ENCODE measurements around the gene NXPE4.
"Not testable (repeated sequence)": the region's sequence is repeated elsewhere in the genome, so short reads cannot be mapped to it uniquely, and the experiment has no call there.

Gene NXPE4

DNA sequence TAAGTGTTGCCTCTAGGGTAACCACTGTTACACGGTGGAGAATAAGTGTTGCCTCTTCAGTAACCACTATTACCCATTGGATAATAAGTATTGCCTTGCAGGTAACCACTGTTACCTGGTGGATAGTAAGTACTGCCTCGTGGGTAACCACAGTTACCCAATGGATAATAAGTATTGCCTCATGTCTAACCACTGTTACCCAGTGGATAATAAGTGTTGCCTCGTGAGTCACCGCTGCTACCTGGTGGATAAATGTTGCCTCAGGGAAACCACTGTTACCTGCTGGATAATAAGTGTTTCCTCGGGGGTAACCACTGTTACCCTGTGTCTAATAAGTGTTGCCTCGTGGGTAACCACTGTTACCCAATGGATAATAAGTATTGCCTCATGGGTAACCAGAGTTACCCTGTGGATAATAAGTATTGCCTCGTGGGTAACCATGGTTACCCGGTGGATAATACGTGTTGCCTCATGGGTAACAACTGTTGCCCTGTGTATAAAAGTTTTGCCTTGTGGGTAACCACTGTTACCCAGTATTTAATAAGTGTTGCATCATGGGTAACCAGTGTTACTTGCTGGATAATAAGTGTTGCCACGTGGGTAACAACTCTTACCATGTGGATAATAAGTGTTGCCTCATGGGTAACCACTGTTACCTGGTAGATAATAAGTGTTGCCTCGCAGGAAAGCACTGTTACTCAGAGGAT, 12.3 kb upstream of the NXPE4 start:
- no peak for DNase-seq (ENCODE audit: extremely low read depth, low read depth)
- TF ChIP-seq, protein P1, sequence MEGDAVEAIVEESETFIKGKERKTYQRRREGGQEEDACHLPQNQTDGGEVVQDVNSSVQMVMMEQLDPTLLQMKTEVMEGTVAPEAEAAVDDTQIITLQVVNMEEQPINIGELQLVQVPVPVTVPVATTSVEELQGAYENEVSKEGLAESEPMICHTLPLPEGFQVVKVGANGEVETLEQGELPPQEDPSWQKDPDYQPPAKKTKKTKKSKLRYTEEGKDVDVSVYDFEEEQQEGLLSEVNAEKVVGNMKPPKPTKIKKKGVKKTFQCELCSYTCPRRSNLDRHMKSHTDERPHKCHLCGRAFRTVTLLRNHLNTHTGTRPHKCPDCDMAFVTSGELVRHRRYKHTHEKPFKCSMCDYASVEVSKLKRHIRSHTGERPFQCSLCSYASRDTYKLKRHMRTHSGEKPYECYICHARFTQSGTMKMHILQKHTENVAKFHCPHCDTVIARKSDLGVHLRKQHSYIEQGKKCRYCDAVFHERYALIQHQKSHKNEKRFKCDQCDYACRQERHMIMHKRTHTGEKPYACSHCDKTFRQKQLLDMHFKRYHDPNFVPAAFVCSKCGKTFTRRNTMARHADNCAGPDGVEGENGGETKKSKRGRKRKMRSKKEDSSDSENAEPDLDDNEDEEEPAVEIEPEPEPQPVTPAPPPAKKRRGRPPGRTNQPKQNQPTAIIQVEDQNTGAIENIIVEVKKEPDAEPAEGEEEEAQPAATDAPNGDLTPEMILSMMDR (IDR thresholded peaks at IDR 0.05; ENCODE audit: low read depth, low read length) = no peak

DNA sequence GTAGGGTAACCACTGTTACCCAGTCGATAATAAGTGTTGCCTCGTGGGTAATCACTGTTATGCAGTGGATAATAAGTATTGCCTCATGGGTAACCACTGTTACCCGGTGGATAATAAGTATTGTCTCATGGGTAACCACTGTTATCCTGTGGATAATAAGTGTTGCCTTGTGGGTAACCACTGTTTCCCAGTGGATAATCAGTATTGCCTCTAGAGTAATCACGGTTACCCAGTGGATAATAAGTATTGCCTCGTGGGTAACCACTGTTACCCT, 11.2 kb upstream of the NXPE4 start:
- not testable (repeated sequence) for DNase-seq (ENCODE audit: extremely low read depth, low read depth)

DNA sequence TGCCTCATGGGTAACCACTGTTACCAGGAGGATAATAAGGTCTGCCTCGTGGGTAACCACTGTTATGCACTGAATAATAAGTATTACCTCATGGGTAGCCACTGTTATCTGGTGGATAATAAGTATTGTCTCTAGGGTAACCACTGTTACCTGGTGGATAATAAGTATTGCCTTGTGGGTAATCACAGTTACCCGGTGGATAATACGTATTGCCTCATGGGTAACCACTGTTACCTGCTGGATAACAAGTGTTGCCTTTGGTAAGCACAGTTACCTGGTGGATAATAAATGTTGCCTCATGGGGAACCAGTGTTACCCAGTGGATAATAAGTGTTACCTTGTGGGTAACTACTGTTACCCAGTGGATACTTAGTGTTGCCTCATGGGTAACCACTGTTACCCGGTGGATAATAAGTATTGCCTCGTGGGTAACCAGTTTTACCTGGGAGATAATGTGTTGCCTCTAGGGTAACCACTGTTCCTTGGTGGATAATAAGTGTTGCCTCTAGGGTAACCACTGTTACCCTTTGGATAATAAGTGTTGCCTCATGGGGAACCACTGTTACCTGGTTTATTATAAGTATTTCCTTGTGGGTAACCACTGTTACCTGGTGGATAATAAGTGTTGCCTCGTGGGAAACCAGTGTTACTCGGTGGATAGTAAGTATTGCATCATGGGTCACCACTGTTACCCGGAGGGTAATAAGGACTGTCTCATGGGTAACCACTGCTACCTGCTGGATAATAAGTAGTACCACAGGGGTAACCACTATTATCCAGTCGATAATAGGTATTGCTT, 10.6 kb upstream of the NXPE4 start:
- DNase-seq (ENCODE audit: extremely low read depth, low read depth) = no peak
- TF ChIP-seq, protein P1 (IDR thresholded peaks at IDR 0.05; ENCODE audit: low read depth, low read length) = no peak

DNA sequence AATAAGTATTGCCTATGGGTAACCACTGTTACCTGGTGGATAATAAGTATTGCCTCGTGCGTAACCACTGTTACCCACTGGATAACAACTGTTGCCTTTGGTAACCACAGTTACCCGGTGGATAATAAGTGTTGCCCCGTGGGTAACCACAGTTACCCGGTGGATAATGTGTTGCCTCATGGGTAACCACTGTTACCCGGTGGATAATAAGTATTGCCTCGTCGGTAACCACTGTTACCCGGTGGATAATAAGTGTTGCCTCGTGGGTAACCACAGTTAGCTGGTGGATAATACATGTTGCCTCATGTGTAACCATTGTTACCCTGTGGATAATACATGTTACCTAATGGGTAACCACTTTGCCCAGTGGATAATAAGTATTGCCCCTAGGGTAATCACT, 9.8 kb upstream of the NXPE4 start:
- DNase-seq (ENCODE audit: extremely low read depth, low read depth) = no peak
- TF ChIP-seq, protein P1 (IDR thresholded peaks at IDR 0.05; ENCODE audit: low read depth, low read length) = no peak

DNA sequence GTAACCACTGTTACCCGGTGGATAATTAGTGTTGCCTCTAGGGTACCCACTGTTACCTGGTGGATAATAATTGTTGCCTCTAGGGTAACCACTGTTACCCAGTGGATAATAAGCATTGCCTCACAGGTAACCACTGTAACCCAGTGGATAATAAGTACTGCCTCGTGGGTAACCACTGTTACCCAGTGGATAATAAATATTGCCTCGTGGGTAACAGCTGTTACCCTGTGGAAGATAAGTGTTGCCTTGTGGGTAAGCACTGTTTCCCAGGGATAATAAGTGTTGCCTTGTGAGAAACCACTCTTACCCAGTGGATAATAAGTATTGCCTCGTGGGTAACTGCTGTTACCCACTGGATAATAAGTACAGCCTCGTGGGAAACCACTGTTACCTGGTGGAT, 9.3 kb upstream of the NXPE4 start:
- no peak for DNase-seq (ENCODE audit: extremely low read depth, low read depth)
- TF ChIP-seq, protein P1 (IDR thresholded peaks at IDR 0.05; ENCODE audit: low read depth, low read length) = no peak

DNA sequence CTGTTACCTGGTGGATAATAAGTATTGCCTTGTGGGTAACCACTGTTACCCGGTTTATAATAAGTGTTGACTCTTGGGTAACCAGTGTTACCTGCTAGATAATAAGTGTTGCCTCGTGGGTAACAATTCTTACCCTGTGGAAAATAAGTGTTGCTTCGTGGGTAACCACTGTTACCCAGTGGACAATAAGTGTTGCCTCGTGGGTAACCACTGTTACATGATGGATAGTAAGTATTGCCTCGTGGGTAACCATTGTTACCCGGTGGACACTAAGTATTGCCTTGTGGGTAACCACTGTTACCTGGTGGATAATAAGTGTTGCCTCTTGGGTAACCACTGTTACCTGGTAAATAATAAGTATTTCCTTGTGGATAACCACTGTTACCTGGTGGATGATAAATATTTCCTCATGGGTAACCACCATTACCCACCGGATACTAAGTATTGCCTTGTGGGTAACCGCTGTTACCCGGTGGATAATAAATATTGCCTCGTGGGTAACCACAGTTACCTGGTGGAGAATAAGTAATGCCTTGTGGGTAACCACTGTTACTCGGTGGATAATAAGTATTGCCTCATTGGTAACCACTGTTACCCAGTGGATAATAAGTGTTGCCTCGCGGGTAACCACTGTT, 8.7 kb upstream of the NXPE4 start:
- TF ChIP-seq, protein P1 (IDR thresholded peaks at IDR 0.05; ENCODE audit: low read depth, low read length) = no peak
- DNase-seq (ENCODE audit: extremely low read depth, low read depth) = no peak

DNA sequence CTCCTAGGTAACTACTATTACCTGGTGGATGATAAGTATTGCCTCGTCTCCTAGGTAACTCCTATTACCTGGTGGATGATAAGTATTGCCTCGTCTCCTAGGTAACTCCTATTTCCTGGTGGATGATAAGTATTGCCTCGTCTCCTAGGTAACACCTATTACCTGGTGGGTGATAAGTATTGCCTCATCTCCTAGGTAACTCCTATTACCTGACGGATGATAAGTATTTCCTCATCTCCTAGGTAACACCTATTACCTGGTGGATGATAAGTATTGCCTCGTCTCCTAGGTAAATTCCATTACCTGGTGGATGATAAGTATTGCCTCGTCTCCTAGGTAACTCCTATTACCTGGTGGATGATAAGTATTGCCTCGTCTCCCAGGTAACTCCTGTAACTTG, 7.6 kb upstream of the NXPE4 start:
- DNase-seq (ENCODE audit: extremely low read depth, low read depth) = not testable (repeated sequence)

DNA sequence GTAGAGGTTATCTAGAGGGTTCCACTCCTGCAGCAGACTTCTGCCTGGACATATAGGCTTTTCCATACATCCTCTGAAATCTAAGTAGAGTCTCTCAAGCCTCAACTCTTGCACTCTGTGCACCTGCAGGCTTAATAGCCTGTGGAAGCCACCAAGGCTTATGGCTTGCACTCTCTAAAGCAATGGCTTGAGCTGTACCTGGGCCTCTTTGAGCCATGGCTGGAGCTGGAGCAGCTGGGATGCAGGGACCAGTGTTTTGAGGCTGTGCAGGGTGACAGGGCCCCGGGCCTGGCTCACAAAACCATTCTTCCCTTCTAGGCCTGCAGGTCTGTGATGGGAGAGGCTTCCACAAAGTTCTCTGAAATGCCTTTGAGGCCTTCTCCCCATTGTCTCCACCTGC, 2.9 kb upstream of the NXPE4 start:
- no peak for DNase-seq (ENCODE audit: extremely low read depth, low read depth)
- TF ChIP-seq, protein P1 (IDR thresholded peaks at IDR 0.05; ENCODE audit: low read depth, low read length) = no peak
